ENCODE results near the gene C16orf86. TPM values are rescaled to one million over a fixed set of nuclear protein-coding genes. Genes with fewer than 3 reads are reported as not detected.

The C16orf86 gene
- total RNA-seq, 2 donors from 2014 or later: 6.6 to 11.9 TPM

GRCh38 chr16:67714522-67714921 lies 47.9 kb downstream of the C16orf86 start:
- Histone ChIP-seq H3K9me3 (no peaks in the 10 kb centered on the region), H3K27me3 (replicated peaks; ENCODE audit: insufficient read depth) (no peaks in the 10 kb centered on the region), H3K27ac (no peak overlapping the region), H3K36me3 (no peaks in the 10 kb centered on the region), H3K4me1 (ENCODE audit: control insufficient read depth in 1 of 2, low read depth in 2 of 2) (peaks cover 6 to 18% of the 10 kb centered on the region in 2 donors), H3K4me3 (no peak overlapping the region)
- DNase-seq (ENCODE audit: low spot score) (no peak), ATAC-seq (ENCODE audit: insufficient number of reproducible peaks, low FRiP score, low read depth) (no peak)
- TF ChIP-seq, protein P1, sequence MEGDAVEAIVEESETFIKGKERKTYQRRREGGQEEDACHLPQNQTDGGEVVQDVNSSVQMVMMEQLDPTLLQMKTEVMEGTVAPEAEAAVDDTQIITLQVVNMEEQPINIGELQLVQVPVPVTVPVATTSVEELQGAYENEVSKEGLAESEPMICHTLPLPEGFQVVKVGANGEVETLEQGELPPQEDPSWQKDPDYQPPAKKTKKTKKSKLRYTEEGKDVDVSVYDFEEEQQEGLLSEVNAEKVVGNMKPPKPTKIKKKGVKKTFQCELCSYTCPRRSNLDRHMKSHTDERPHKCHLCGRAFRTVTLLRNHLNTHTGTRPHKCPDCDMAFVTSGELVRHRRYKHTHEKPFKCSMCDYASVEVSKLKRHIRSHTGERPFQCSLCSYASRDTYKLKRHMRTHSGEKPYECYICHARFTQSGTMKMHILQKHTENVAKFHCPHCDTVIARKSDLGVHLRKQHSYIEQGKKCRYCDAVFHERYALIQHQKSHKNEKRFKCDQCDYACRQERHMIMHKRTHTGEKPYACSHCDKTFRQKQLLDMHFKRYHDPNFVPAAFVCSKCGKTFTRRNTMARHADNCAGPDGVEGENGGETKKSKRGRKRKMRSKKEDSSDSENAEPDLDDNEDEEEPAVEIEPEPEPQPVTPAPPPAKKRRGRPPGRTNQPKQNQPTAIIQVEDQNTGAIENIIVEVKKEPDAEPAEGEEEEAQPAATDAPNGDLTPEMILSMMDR (IDR thresholded peaks at IDR 0.05): no peak

- ATAC-seq (ENCODE audit: insufficient number of reproducible peaks, low FRiP score, low read depth) (no peak), DNase-seq (ENCODE audit: low spot score) (no peak)
- no peak overlapping the region for H3K27ac ChIP-seq
- H3K27me3 ChIP-seq (replicated peaks; ENCODE audit: insufficient read depth): no peaks in the 10 kb centered on the region
- H3K4me1 ChIP-seq (ENCODE audit: control insufficient read depth in 1 of 2, low read depth in 2 of 2): peaks cover 9 to 27% of the 10 kb centered on the region in 2 donors
- no peak overlapping the region for H3K4me3 ChIP-seq
- no peaks in the 10 kb centered on the region for H3K9me3 ChIP-seq
- TF ChIP-seq, protein P1 (IDR thresholded peaks at IDR 0.05): no peak
- H3K36me3 ChIP-seq: no peaks in the 10 kb centered on the region
Observed at GRCh38 chr16:67716097-67716496, 49.5 kb downstream of the C16orf86 start.

Other genes with a start within 250 kb of the C16orf86 start
- gene HSD11B2, start 235.7 kb upstream of the C16orf86 start, total RNA-seq: not detected
- 10 to 100 TPM; 68.6 to 72.7 TPM for gene ATP6V0D1, start 185.7 kb upstream of the C16orf86 start, total RNA-seq
- not detected for gene AGRP, start 183.3 kb upstream of the C16orf86 start, total RNA-seq
- gene RIPOR1, start 138.0 kb upstream of the C16orf86 start, total RNA-seq: 100 to 1,000 TPM in 1 of 2 donors, 10 to 100 TPM in 1; 98.0 to 101 TPM
- gene CTCF, start 104.3 kb upstream of the C16orf86 start, total RNA-seq: 10 to 100 TPM; 23.0 to 26.7 TPM
- 1 to 10 TPM in 1 of 2 donors, under 1 TPM in 1; 0.42 to 1.2 TPM for gene CARMIL2, start 21.7 kb upstream of the C16orf86 start, total RNA-seq
- gene ACD, start 6.6 kb upstream of the C16orf86 start, total RNA-seq: 10 to 100 TPM; 16.9 to 20.4 TPM
- gene PARD6A, start 5.9 kb upstream of the C16orf86 start, total RNA-seq: 10 to 100 TPM in 1 of 2 donors, 1 to 10 TPM in 1; 5.7 to 10.7 TPM
- 10 to 100 TPM; 15.4 to 17.6 TPM for gene ENKD1, start 64 bp upstream of the C16orf86 start, total RNA-seq
- gene GFOD2, start 52.5 kb downstream of the C16orf86 start, total RNA-seq: 10 to 100 TPM; 13.3 to 19.2 TPM
- 10 to 100 TPM; 14.1 to 14.5 TPM for gene RANBP10, start 139.7 kb downstream of the C16orf86 start, total RNA-seq
- 1 to 10 TPM; 4.1 to 8.5 TPM for gene TSNAXIP1, start 140.1 kb downstream of the C16orf86 start, total RNA-seq
- 10 to 100 TPM; 67.5 to 74.7 TPM for gene THAP11, start 175.5 kb downstream of the C16orf86 start, total RNA-seq
- 100 to 1,000 TPM in 1 of 2 donors, 10 to 100 TPM in 1; 79.0 to 172 TPM for gene NUTF2, start 180.1 kb downstream of the C16orf86 start, total RNA-seq
- gene CENPT, start 180.9 kb downstream of the C16orf86 start, total RNA-seq: 10 to 100 TPM; 59.6 to 70.9 TPM
- gene EDC4, start 206.2 kb downstream of the C16orf86 start, total RNA-seq: 10 to 100 TPM; 57.4 to 61.0 TPM
- not detected for gene NRN1L, start 218.1 kb downstream of the C16orf86 start, total RNA-seq
- gene PSKH1, start 226.4 kb downstream of the C16orf86 start, total RNA-seq: 10 to 100 TPM; 24.1 to 36.0 TPM